ENCODE results near the gene GSTM1.
"Not testable (repeated sequence)": the region's sequence is repeated elsewhere in the genome, so short reads cannot be mapped to it uniquely, and the experiment has no call there.

Gene GSTM1

DNA sequence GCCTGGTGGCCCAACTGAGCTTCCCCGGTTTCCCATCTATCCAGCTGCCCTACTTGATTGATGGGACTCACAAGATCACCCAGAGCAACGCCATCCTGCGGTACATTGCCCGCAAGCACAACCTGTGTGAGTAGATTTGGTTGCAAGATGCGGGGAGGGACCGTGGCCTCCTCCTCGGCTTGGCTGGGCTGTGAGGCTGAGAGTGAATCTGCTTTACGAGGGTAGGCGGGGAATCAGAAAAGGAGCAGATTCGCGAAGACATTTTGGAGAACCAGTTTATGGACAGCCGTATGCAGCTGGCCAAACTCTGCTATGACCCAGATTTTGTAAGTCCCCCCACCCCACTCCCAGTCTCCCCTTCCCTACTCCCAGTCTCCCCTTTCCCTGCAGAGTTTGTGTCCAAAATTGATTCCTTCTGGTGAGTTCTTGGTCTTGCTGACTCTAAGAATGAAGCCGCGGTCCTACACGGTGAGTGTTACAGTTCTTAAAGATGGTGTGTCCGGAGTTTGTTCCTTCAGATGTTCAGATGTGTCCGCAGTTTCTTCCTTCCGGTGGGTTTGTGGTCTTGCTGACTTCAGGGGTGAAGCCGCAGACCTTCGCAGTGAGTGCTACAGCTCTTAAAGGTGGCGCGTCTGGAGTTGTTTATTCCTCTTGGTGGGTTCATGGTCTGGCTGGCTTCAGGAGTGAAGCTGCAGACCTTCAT, 18.2 kb upstream of the GSTM1 start:
- H3K27me3 ChIP-seq (ENCODE audit: insufficient read depth, low read depth), result no peaks in the 10 kb centered on the region
- no peaks in the 10 kb centered on the region for H3K36me3 ChIP-seq (ENCODE audit: insufficient read depth)
- TF ChIP-seq, protein P1, sequence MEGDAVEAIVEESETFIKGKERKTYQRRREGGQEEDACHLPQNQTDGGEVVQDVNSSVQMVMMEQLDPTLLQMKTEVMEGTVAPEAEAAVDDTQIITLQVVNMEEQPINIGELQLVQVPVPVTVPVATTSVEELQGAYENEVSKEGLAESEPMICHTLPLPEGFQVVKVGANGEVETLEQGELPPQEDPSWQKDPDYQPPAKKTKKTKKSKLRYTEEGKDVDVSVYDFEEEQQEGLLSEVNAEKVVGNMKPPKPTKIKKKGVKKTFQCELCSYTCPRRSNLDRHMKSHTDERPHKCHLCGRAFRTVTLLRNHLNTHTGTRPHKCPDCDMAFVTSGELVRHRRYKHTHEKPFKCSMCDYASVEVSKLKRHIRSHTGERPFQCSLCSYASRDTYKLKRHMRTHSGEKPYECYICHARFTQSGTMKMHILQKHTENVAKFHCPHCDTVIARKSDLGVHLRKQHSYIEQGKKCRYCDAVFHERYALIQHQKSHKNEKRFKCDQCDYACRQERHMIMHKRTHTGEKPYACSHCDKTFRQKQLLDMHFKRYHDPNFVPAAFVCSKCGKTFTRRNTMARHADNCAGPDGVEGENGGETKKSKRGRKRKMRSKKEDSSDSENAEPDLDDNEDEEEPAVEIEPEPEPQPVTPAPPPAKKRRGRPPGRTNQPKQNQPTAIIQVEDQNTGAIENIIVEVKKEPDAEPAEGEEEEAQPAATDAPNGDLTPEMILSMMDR (conservative IDR thresholded peaks at IDR 0.05; ENCODE audit: low read depth, low read length), result no peak
- no peak overlapping the region for H3K4me3 ChIP-seq (IDR thresholded peaks at IDR 0.05; ENCODE audit: insufficient read depth, low read depth, low read length)
- no peak overlapping the region for H3K27ac ChIP-seq
- H3K4me1 ChIP-seq (ENCODE audit: low read depth, poor library complexity, severe bottlenecking), result peaks cover 10% of the 10 kb centered on the region
- H3K79me2 ChIP-seq (ENCODE audit: insufficient read depth, low read depth), result no peaks in the 10 kb centered on the region
- H3K9ac ChIP-seq, result no peak overlapping the region
- H4K20me1 ChIP-seq (ENCODE audit: insufficient read depth), result no peaks in the 10 kb centered on the region
- no peak overlapping the region for H2AFZ ChIP-seq (ENCODE audit: low read depth)
- no peak overlapping the region for H3K4me2 ChIP-seq

DNA sequence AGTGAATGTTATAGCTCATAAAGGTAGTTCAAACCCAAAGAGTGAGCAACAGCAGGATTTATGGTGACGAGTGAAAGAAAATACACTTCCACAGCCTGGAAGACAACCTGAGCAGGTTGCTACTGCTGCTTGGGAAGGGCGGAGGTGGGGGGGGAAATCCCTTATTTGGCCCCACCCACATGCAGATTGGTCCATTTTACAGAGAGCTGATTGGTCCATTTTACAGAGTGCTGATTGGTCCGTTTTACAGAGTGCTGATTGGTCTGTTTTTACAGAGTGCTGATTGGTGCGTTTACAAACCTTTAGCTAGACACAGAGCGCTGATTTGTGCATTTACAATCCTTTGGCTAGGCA, 17.7 kb upstream of the GSTM1 start:
- not testable (repeated sequence) for H3K9ac ChIP-seq; H3K27ac ChIP-seq; H3K79me2 ChIP-seq (ENCODE audit: insufficient read depth, low read depth); H4K20me1 ChIP-seq (ENCODE audit: insufficient read depth); H3K4me2 ChIP-seq; H3K27me3 ChIP-seq (ENCODE audit: insufficient read depth, low read depth); H2AFZ ChIP-seq (ENCODE audit: low read depth); H3K4me3 ChIP-seq (IDR thresholded peaks at IDR 0.05; ENCODE audit: insufficient read depth, low read depth, low read length); H3K36me3 ChIP-seq (ENCODE audit: insufficient read depth)
- peaks cover 10% of the 10 kb centered on the region for H3K4me1 ChIP-seq (ENCODE audit: low read depth, poor library complexity, severe bottlenecking)

DNA sequence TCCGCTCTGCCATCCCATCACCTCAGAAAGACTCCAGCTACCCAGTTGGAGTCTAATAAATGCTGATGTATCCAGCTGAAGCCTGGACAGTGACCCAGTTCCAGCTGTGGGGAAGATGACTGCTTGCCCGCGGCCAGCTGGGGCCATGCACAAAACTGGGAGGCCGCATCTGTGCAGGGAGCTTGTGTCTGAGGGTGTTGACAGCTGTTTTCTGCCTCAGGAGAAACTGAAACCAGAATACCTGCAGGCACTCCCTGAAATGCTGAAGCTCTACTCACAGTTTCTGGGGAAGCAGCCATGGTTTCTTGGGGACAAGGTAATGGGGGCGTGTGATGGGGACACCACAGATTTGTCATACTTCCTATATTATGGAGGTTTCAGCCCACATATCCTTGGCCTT, 16.6 kb upstream of the GSTM1 start:
- TF ChIP-seq, protein P1 (conservative IDR thresholded peaks at IDR 0.05; ENCODE audit: low read depth, low read length), result no peak
- Histone ChIP-seq H3K79me2 (ENCODE audit: insufficient read depth, low read depth) (no peaks in the 10 kb centered on the region), H2AFZ (ENCODE audit: low read depth) (no peak overlapping the region), H3K36me3 (ENCODE audit: insufficient read depth) (no peaks in the 10 kb centered on the region), H3K4me3 (IDR thresholded peaks at IDR 0.05; ENCODE audit: insufficient read depth, low read depth, low read length) (no peak overlapping the region), H4K20me1 (ENCODE audit: insufficient read depth) (no peaks in the 10 kb centered on the region), H3K4me2 (no peak overlapping the region; the same call in 1 of the 2 replicates), H3K27me3 (ENCODE audit: insufficient read depth, low read depth) (no peaks in the 10 kb centered on the region), H3K4me1 (ENCODE audit: low read depth, poor library complexity, severe bottlenecking) (peaks cover 10% of the 10 kb centered on the region), H3K9ac (no peak overlapping the region), H3K27ac (no peak overlapping the region)

DNA sequence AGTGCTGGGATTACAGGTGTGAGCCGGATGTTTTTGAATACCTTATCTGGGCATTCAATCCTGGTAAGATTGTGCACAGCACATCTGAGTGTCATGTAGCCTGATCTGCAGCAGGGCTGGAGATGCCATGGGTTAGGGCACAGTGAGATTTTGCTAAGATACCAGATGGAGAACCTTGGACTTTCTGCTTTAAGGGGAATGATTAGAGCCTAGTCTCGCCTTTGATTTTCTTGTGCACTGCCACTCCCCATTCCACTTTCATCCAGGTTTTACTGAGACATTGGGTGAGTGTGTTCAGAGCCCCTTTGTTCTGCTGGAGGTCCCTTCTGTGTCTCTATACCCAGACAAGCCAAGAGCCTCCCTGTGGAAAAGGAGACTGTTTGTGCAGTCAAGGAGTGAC, 13.8 kb upstream of the GSTM1 start:
- not testable (repeated sequence) for H3K9ac ChIP-seq; H3K27ac ChIP-seq; H3K79me2 ChIP-seq (ENCODE audit: insufficient read depth, low read depth); H3K4me2 ChIP-seq; H2AFZ ChIP-seq (ENCODE audit: low read depth); H3K27me3 ChIP-seq (ENCODE audit: insufficient read depth, low read depth); H3K36me3 ChIP-seq (ENCODE audit: insufficient read depth); H3K4me3 ChIP-seq (IDR thresholded peaks at IDR 0.05; ENCODE audit: insufficient read depth, low read depth, low read length); H4K20me1 ChIP-seq (ENCODE audit: insufficient read depth)
- peaks cover 10% of the 10 kb centered on the region for H3K4me1 ChIP-seq (ENCODE audit: low read depth, poor library complexity, severe bottlenecking)

DNA sequence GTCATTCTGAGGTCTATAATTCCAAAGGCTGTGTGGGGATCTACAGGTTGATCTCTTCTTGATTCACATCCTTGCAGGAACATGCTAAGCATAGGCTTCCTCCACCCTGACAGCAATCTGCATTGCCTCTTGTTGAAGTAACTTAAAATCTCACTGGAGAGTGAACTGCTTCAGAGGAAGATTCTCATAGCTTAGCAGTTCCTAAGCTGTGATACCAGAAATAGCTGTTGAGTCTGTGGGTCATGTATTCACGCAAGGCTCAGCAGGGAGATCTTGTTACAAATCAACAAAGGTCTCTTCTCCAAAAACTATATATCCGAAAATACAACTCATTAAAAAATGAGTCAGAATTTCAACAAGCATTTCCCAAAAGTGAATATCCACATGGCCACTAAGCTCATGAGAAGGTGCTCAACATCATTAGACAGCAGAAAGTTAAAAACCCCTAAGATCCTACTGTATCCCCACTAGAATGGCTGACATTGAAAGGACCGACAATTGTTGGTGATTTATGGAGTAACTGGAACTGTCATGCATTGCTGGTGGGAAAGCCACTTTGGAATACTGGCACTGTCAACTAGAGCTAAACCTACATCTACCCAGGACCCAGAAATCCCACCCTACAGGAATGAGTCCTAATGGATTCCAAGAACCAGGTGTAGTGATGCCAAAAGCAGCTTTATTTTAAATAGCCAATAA, 10.8 kb upstream of the GSTM1 start:
- H3K4me2 ChIP-seq; H3K27me3 ChIP-seq (ENCODE audit: insufficient read depth, low read depth); H2AFZ ChIP-seq (ENCODE audit: low read depth); H3K9ac ChIP-seq; H3K36me3 ChIP-seq (ENCODE audit: insufficient read depth); H3K4me1 ChIP-seq (ENCODE audit: low read depth, poor library complexity, severe bottlenecking); H3K4me3 ChIP-seq (IDR thresholded peaks at IDR 0.05; ENCODE audit: insufficient read depth, low read depth, low read length); H4K20me1 ChIP-seq (ENCODE audit: insufficient read depth); H3K79me2 ChIP-seq (ENCODE audit: insufficient read depth, low read depth); H3K27ac ChIP-seq: not testable (repeated sequence)

DNA sequence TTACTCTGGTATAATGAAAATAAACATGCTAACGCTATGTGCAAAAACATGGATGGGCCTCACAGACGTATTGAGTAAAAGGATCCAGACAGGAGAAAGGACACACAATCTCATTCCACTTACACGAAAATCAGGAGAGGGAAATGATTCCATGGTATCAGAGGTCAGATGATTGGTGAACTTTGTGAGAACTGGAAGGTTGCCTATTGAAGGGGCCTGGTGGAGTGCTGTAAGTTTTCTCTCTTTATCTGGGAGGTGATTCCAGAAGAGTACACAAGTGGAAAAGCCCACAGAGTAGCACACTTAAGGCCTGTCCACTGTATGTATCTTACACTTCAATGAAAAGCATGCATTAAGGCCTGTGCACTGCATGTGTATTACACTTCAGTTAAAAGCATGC, 10.2 kb upstream of the GSTM1 start:
- Histone ChIP-seq H3K27me3 (ENCODE audit: insufficient read depth, low read depth) (no peaks in the 10 kb centered on the region), H4K20me1 (ENCODE audit: insufficient read depth) (no peaks in the 10 kb centered on the region), H3K9ac (no peak overlapping the region), H3K4me3 (IDR thresholded peaks at IDR 0.05; ENCODE audit: insufficient read depth, low read depth, low read length) (no peak overlapping the region), H3K27ac (no peak overlapping the region), H3K4me1 (ENCODE audit: low read depth, poor library complexity, severe bottlenecking) (no peaks in the 10 kb centered on the region), H2AFZ (ENCODE audit: low read depth) (no peak overlapping the region), H3K4me2 (no peak overlapping the region), H3K79me2 (ENCODE audit: insufficient read depth, low read depth) (no peaks in the 10 kb centered on the region), H3K36me3 (ENCODE audit: insufficient read depth) (no peaks in the 10 kb centered on the region)
- TF ChIP-seq, protein P1 (conservative IDR thresholded peaks at IDR 0.05; ENCODE audit: low read depth, low read length), result no peak

DNA sequence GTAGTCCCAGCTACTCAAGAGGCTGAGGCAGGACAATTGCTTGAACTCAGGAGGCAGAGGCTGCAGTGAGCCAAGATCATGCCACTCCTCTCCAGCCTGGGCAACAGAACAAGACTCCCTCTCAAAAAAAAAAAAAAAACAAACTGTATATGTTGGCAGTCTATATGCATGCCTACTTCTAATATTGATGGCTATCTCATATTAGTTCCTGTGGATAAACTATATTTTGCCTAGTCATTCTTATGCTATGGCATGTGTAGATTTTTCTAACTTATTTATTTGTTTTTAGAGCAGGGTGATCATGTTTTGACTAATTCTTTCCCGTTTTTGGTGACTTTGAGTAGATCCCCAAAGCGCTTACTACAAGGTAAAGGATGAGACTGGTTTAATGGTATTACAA, 9.0 kb upstream of the GSTM1 start:
- H3K79me2 ChIP-seq (ENCODE audit: insufficient read depth, low read depth); H3K9ac ChIP-seq; H3K27ac ChIP-seq; H4K20me1 ChIP-seq (ENCODE audit: insufficient read depth); H3K27me3 ChIP-seq (ENCODE audit: insufficient read depth, low read depth); H3K4me3 ChIP-seq (IDR thresholded peaks at IDR 0.05; ENCODE audit: insufficient read depth, low read depth, low read length); H2AFZ ChIP-seq (ENCODE audit: low read depth); H3K36me3 ChIP-seq (ENCODE audit: insufficient read depth); H3K4me1 ChIP-seq (ENCODE audit: low read depth, poor library complexity, severe bottlenecking); H3K4me2 ChIP-seq: not testable (repeated sequence)

DNA sequence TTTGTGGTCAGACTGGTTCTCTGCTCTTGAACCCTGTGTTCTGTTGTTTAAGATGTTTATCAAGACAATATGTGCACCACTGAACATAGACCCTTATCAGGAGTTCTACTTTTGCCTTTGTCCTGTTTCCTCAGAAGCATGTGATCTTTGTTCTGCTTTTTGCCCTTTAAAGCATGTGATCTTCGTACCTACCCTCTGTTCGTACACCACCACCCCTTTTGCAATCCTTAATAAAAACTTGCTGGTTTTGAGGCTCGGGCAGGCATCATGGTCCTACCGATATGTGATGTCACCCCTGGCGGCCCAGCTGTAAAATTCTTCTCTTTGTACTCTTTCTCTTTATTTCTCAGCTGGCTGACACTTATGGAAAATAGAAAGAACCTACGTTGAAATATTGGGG, 2.8 kb upstream of the GSTM1 start:
- not testable (repeated sequence) for H3K4me3 ChIP-seq (IDR thresholded peaks at IDR 0.05; ENCODE audit: insufficient read depth, low read depth, low read length); H3K27ac ChIP-seq; H3K4me1 ChIP-seq (ENCODE audit: low read depth, poor library complexity, severe bottlenecking); H3K27me3 ChIP-seq (ENCODE audit: insufficient read depth, low read depth); H3K4me2 ChIP-seq; H4K20me1 ChIP-seq (ENCODE audit: insufficient read depth); H2AFZ ChIP-seq (ENCODE audit: low read depth); H3K79me2 ChIP-seq (ENCODE audit: insufficient read depth, low read depth); H3K36me3 ChIP-seq (ENCODE audit: insufficient read depth); H3K9ac ChIP-seq
